Kidney epithelial cell (primary cell): ENCODE results near the gene TEFM. TPM values are rescaled to one million over a fixed set of nuclear protein-coding genes. Genes with fewer than 3 reads are reported as not detected.

Source experiments
- DNase-seq: peaks from one replicate; pipeline ENCODE4 v3.0.0-alpha.2; 2010; ENCODE audit warnings: low read depth
- H3K27me3 ChIP-seq: 2 replicates; pipeline ENCODE4 v1.6.0; 2011; ENCODE audit warnings: low read length; ENCODE audit not compliant: control insufficient read depth, insufficient read depth
- H3K36me3 ChIP-seq: 2 replicates; pipeline ENCODE4 v1.5.1; 2011; ENCODE audit warnings: low read length; ENCODE audit not compliant: control insufficient read depth, insufficient read depth
- H3K4me3 ChIP-seq: 2 replicates; pipeline ENCODE4 v1.5.1; 2011; ENCODE audit warnings: low read depth, mild to moderate bottlenecking, control low read depth, low read length
- CTCF ChIP-seq: IDR thresholded peaks from 2 replicates; pipeline ENCODE4 v1.5.1; 2011; ENCODE audit warnings: mild to moderate bottlenecking, moderate library complexity, low read length, control low read depth, inconsistent platforms; ENCODE audit not compliant: insufficient read depth, poor library complexity, severe bottlenecking
- total RNA-seq: library from RNA; depleted of rRNA; stranded (reverse); fragments of >200 nt; gene quantifications from 2 replicates; pipeline ENCODE4 v1.2.3, GENCODE V29; 2015

The TEFM gene
- total RNA-seq, 1 donor from 2014 or later: 7.8 TPM

GRCh38 chr17:30929081-30929633 lies 23.1 kb upstream of the TEFM start:
- no peak overlapping the region for H3K4me3 ChIP-seq
- no peak for TF ChIP-seq CTCF
- DNase-seq: no peak
- no peaks in the 10 kb centered on the region for H3K36me3 ChIP-seq
- H3K27me3 ChIP-seq: no peaks in the 10 kb centered on the region

- Histone ChIP-seq H3K4me3 (no peak overlapping the region), H3K36me3 (no peaks in the 10 kb centered on the region), H3K27me3 (no peaks in the 10 kb centered on the region)
- TF ChIP-seq CTCF: no peak
- DNase-seq: no peak
These were observed 22.5 kb upstream of the TEFM start for GRCh38 chr17:30928584-30928983.

GRCh38 chr17:30927756-30928155 lies 21.7 kb upstream of the TEFM start:
- Histone ChIP-seq H3K4me3 (no peak overlapping the region), H3K36me3 (no peaks in the 10 kb centered on the region), H3K27me3 (peaks cover 6% of the 10 kb centered on the region)
- no peak for TF ChIP-seq CTCF
- DNase-seq: no peak

- Histone ChIP-seq H3K27me3 (peaks cover 17% of the 10 kb centered on the region), H3K36me3 (no peaks in the 10 kb centered on the region), H3K4me3 (no peak overlapping the region)
- no peak for TF ChIP-seq CTCF
- no peak for DNase-seq
These were observed 20.5 kb upstream of the TEFM start for GRCh38 chr17:30926516-30926915.

GRCh38 chr17:30924341-30924740 lies 18.3 kb upstream of the TEFM start:
- TF ChIP-seq CTCF: no peak
- Histone ChIP-seq H3K4me3 (no peak overlapping the region), H3K27me3 (peaks cover 17% of the 10 kb centered on the region), H3K36me3 (no peaks in the 10 kb centered on the region)
- no peak for DNase-seq
